ENCODE measurements around the gene RXFP1.

RXFP1 gene

GRCh38 chr4:158676076-158676475, 154.4 kb downstream of the RXFP1 start:
- DNase-seq: no peak

- no peak for DNase-seq
Observed at GRCh38 chr4:158678767-158679166, 157.1 kb downstream of the RXFP1 start.

GRCh38 chr4:158681629-158682028, 159.9 kb downstream of the RXFP1 start:
- no peak for DNase-seq

GRCh38 chr4:158682066-158682465, 160.4 kb downstream of the RXFP1 start:
- no peak for DNase-seq

- no peak for DNase-seq
Observed at GRCh38 chr4:158688813-158689212, 167.1 kb downstream of the RXFP1 start.
